Measurements from ENCODE around the gene ZBTB8A. TPM values are rescaled to one million over a fixed set of nuclear protein-coding genes. Genes with fewer than 3 reads are reported as not detected.
"Not testable (repeated sequence)": the region's sequence is repeated elsewhere in the genome, so short reads cannot be mapped to it uniquely, and the experiment has no call there.

Gene ZBTB8A
- total RNA-seq, 3 donors from 2014 or later, result 6.6 to 10.0 (median 9.6) TPM

- no peaks in the 10 kb centered on the region for H3K27me3 ChIP-seq
- no peak overlapping the region for H3K27ac ChIP-seq
- no peaks in the 10 kb centered on the region for H3K4me1 ChIP-seq
- H3K36me3 ChIP-seq, result no peaks in the 10 kb centered on the region
- no peak overlapping the region for H3K4me3 ChIP-seq
- intact Hi-C loops (cut with DNase I; ENCODE audit: low total_unique reads), result no loop called here
- DNase-seq (ENCODE audit: low spot score in 2 of 2), result no peak
- TF ChIP-seq POLR2AphosphoS5 (IDR thresholded peaks at IDR 0.05) (no peak), POLR2A (IDR thresholded peaks at IDR 0.05) (no peak), CTCF (IDR thresholded peaks at IDR 0.05) (no peak)
- H3K9me3 ChIP-seq, result no peaks in the 10 kb centered on the region
These were observed 7.4 kb downstream of the ZBTB8A start for GRCh38 chr1:32546611-32547010.

- TF ChIP-seq POLR2AphosphoS5 (IDR thresholded peaks at IDR 0.05) (no peak), CTCF (IDR thresholded peaks at IDR 0.05) (no peak), POLR2A (IDR thresholded peaks at IDR 0.05) (no peak)
- intact Hi-C loops (cut with DNase I; ENCODE audit: low total_unique reads), result no loop called here
These were observed 10.4 kb downstream of the ZBTB8A start for GRCh38 chr1:32549616-32550015.

DNA sequence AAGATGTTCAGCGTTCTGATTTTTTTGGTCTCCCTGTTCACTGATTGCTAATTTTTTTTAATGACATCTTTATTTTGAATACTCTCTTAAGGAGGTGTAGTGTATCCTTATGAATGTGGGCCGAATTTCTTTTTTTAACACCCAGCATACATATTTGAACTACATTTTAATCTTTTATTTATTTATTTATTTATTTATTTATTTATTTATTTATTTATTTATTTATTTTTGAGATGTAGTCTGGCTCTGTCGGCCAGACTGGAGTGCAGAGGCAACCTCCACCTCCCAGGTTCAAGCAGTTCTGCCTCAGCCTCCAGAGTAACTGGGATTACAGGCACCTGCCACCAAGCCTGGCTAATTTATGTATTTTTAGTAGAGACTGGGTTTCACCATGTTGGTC lies 15.1 kb downstream of the ZBTB8A start:
- H3K9me3 ChIP-seq, result no peaks in the 10 kb centered on the region
- H3K4me3 ChIP-seq, result no peak overlapping the region
- H3K27ac ChIP-seq, result no peak overlapping the region
- no peak for TF ChIP-seq POLR2AphosphoS5 (IDR thresholded peaks at IDR 0.05)
- no peak for TF ChIP-seq CTCF (IDR thresholded peaks at IDR 0.05)
- no peak for TF ChIP-seq POLR2A (IDR thresholded peaks at IDR 0.05)
- H3K36me3 ChIP-seq, result no peaks in the 10 kb centered on the region
- no peak for DNase-seq (ENCODE audit: low spot score in 2 of 2)
- no peaks in the 10 kb centered on the region for H3K27me3 ChIP-seq
- H3K4me1 ChIP-seq, result no peaks in the 10 kb centered on the region
- intact Hi-C loops (cut with DNase I; ENCODE audit: low total_unique reads), result no loop called here

More at GRCh38 chr1:32549616-32550015, 10.4 kb downstream of the ZBTB8A start:
- Histone ChIP-seq H3K27me3 (no peaks in the 10 kb centered on the region), H3K9me3 (no peaks in the 10 kb centered on the region), H3K27ac (no peak overlapping the region), H3K4me3 (no peak overlapping the region), H3K36me3 (no peaks in the 10 kb centered on the region), H3K4me1 (no peaks in the 10 kb centered on the region)
- no peak for DNase-seq (ENCODE audit: low spot score in 2 of 2)

DNA sequence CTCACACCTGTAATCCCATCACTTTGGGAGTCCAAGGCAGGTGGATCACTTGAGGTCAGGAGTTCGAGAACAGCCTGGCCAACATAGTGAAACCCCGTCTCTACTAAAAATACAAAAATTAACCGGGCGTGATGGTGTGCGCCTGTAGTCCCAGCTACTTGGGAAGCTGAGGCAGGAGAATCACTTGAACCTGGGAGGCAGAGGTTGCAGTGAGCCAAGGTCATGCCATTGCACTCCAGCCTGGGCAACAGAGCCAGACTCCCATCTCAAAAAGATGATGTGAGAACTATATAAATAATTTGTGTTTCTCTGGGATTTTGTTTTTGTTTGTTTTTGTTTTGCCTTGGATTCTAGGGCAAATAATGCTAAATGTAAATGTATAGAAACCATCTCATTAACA lies 17.8 kb downstream of the ZBTB8A start:
- intact Hi-C loops (cut with DNase I; ENCODE audit: low total_unique reads); H3K27ac ChIP-seq; H3K27me3 ChIP-seq; H3K9me3 ChIP-seq; H3K4me1 ChIP-seq; DNase-seq (ENCODE audit: low spot score in 2 of 2); H3K36me3 ChIP-seq; H3K4me3 ChIP-seq: not testable (repeated sequence)

DNA sequence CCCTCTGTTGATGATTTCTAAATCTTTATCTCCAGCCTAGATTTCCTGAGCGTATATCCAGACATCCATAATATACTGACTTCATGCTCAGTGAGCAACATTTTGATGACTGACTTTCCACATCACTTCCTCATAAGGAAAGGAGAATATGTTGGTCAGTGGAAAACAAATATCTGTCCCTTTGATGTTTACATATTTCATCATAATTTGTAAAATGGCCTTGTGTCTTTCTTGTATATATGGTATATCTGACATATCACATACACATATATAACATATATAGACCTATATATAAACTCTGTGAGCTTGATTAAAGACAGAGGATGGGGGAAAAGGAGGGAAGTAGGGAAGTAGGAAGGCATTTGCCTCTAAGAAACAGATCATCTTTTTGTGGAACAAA lies 18.6 kb downstream of the ZBTB8A start:
- no peaks in the 10 kb centered on the region for H3K27me3 ChIP-seq
- no peaks in the 10 kb centered on the region for H3K9me3 ChIP-seq
- H3K27ac ChIP-seq, result no peak overlapping the region
- H3K4me1 ChIP-seq, result no peaks in the 10 kb centered on the region
- intact Hi-C loops (cut with DNase I; ENCODE audit: low total_unique reads), result no loop called here
- H3K4me3 ChIP-seq, result no peak overlapping the region
- no peak for TF ChIP-seq CTCF (IDR thresholded peaks at IDR 0.05)
- no peaks in the 10 kb centered on the region for H3K36me3 ChIP-seq
- DNase-seq (ENCODE audit: low spot score in 2 of 2), result no peak

DNA sequence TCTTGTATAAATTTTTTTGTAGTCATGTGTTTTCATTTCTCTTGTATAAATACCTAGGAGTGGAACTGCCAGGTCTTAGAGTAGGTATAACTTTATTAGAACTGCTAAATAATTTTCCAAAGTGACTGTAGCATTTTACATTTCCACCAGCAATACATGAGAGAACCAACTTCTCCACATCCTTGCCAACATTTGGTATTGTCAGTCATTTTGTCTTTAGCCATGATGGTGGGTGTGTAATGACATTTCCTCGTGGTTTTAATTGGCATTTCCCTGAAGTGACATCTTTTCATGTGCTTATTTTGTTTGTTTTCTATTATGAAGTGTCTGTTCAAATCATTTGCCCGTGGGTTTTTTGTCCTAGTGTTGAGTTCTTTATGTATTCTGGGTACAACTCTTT lies 29.7 kb downstream of the ZBTB8A start:
- TF ChIP-seq POLR2AphosphoS5 (IDR thresholded peaks at IDR 0.05), result no peak
- TF ChIP-seq CTCF (IDR thresholded peaks at IDR 0.05), result no peak
- no peak for TF ChIP-seq POLR2A (IDR thresholded peaks at IDR 0.05)
- no peaks in the 10 kb centered on the region for H3K4me1 ChIP-seq
- H3K36me3 ChIP-seq, result no peaks in the 10 kb centered on the region
- no peak overlapping the region for H3K27ac ChIP-seq
- H3K9me3 ChIP-seq, result no peaks in the 10 kb centered on the region
- intact Hi-C loops (cut with DNase I; ENCODE audit: low total_unique reads), result no loop called here
- no peak for DNase-seq (ENCODE audit: low spot score in 2 of 2)
- H3K4me3 ChIP-seq, result no peak overlapping the region
- no peaks in the 10 kb centered on the region for H3K27me3 ChIP-seq

Data from breast epithelium (tissue), 4 donors.